GM10266 (cell line): Measurements from ENCODE around the gene OR10V1.

Experiments used
- DNase-seq: peaks from one replicate; pipeline ENCODE4 v3.0.0; 2012; ENCODE audit errors: extremely low spot score
- CTCF ChIP-seq: IDR thresholded peaks from 2 replicates; pipeline ENCODE4 v1.5.1; 2012; ENCODE audit warnings: mild to moderate bottlenecking, low read depth; ENCODE audit not compliant: control insufficient read depth, insufficient read depth; ENCODE audit errors: missing control alignments

Gene OR10V1

GRCh38 chr11:59713745-59714144 is at the start of gene OR10V1:
Gene OR10V1 (minus strand): TSS chr11:59713845. CDS start chr11:59713845, 0 bp downstream.
- no peak for DNase-seq
- no peak for TF ChIP-seq CTCF

GRCh38 chr11:59761993-59762392 is 48.3 kb upstream of the OR10V1 start:
- DNase-seq: no peak

GRCh38 chr11:59760771-59761170 is 47.1 kb upstream of the OR10V1 start:
- no peak for DNase-seq
- no peak for TF ChIP-seq CTCF

More at GRCh38 chr11:59761993-59762392, 48.3 kb upstream of the OR10V1 start:
- no peak for TF ChIP-seq CTCF

GRCh38 chr11:59759900-59760299 is 46.3 kb upstream of the OR10V1 start:
- TF ChIP-seq CTCF: no peak
- no peak for DNase-seq

GRCh38 chr11:59758401-59759037 is 44.9 kb upstream of the OR10V1 start:
- DNase-seq: no peak
- no peak for TF ChIP-seq CTCF

- no peak for TF ChIP-seq CTCF
- DNase-seq: no peak
Observed at GRCh38 chr11:59756845-59757244, 43.2 kb upstream of the OR10V1 start.

GRCh38 chr11:59756558-59756840 is 42.9 kb upstream of the OR10V1 start:
- DNase-seq: no peak
- TF ChIP-seq CTCF: no peak
